ENCODE measurements around the gene ADIPOR2.

DNA sequence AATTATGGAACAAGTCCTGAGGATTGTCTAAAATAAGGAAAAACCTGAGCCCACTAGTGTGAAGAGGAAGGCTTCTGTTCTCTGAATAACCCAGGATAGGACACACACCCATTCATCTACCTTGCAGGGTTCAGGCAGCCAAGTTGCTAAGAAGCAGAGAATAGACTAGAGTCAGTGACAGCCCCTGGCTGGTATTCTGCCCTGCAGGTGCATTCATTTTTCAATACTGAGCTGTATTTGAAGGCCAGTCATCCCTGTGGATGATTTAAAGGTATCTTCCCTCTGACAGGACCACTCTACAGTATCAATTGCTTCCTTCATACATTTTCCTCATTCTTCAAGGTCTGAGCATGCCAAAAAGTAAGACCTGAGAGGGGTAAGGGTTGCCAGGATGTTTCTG, 38.9 kb upstream of the ADIPOR2 start:
- no peak for TF ChIP-seq POLR2A (IDR thresholded peaks at IDR 0.05)
- TF ChIP-seq, protein P1, sequence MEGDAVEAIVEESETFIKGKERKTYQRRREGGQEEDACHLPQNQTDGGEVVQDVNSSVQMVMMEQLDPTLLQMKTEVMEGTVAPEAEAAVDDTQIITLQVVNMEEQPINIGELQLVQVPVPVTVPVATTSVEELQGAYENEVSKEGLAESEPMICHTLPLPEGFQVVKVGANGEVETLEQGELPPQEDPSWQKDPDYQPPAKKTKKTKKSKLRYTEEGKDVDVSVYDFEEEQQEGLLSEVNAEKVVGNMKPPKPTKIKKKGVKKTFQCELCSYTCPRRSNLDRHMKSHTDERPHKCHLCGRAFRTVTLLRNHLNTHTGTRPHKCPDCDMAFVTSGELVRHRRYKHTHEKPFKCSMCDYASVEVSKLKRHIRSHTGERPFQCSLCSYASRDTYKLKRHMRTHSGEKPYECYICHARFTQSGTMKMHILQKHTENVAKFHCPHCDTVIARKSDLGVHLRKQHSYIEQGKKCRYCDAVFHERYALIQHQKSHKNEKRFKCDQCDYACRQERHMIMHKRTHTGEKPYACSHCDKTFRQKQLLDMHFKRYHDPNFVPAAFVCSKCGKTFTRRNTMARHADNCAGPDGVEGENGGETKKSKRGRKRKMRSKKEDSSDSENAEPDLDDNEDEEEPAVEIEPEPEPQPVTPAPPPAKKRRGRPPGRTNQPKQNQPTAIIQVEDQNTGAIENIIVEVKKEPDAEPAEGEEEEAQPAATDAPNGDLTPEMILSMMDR (IDR thresholded peaks at IDR 0.05) = no peak

Data from lower leg skin (tissue), 3 donors.